Epithelial cell of proximal tubule (primary cell): ENCODE data around the gene ZNF667. TPM values are rescaled to one million over a fixed set of nuclear protein-coding genes. Genes with fewer than 3 reads are reported as not detected.

Source experiments
- DNase-seq: peaks from one replicate; pipeline ENCODE4 v3.0.0-alpha.2; 2011; ENCODE audit warnings: low read depth
- H3K4me3 ChIP-seq: 2 replicates; pipeline ENCODE4 v1.5.1; 2011; ENCODE audit warnings: low read depth, mild to moderate bottlenecking, low read length
- total RNA-seq: library from RNA; depleted of rRNA; stranded (reverse); fragments of >200 nt; gene quantifications from 2 replicates; pipeline ENCODE4 v1.2.3, GENCODE V29; 2015
- TF ChIP-seq, protein P1 (sequence below): conservative IDR thresholded peaks from 2 replicates; pipeline ENCODE4 v1.5.1; 2012; ENCODE audit warnings: low read depth, mild to moderate bottlenecking, low read length

ZNF667 gene
- total RNA-seq, 1 donor from 2014 or later = 6.1 TPM

DNA sequence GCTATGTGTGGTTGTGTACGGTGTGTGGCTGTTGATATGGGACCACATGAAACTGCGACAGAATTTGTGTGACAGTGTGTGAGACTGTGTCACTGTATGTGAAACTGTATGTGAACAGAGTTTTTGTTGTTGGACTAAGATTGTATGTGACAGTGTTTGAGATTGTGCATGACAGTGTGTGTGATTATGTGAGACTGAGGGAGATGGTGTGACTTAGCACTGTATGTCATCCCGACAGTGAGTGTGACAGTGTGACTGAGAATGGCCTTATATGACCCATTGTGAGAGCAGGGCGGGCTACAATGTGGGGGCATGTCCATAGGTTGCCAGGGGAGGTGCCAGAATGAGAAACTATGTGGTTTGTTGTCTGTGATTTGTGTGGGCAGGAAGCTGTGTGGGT is 72.1 kb downstream of the ZNF667 start:
- TF ChIP-seq, protein P1, sequence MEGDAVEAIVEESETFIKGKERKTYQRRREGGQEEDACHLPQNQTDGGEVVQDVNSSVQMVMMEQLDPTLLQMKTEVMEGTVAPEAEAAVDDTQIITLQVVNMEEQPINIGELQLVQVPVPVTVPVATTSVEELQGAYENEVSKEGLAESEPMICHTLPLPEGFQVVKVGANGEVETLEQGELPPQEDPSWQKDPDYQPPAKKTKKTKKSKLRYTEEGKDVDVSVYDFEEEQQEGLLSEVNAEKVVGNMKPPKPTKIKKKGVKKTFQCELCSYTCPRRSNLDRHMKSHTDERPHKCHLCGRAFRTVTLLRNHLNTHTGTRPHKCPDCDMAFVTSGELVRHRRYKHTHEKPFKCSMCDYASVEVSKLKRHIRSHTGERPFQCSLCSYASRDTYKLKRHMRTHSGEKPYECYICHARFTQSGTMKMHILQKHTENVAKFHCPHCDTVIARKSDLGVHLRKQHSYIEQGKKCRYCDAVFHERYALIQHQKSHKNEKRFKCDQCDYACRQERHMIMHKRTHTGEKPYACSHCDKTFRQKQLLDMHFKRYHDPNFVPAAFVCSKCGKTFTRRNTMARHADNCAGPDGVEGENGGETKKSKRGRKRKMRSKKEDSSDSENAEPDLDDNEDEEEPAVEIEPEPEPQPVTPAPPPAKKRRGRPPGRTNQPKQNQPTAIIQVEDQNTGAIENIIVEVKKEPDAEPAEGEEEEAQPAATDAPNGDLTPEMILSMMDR = no peak
- no peak for DNase-seq
- H3K4me3 ChIP-seq = peak overlapping the region; percentile 70

DNA sequence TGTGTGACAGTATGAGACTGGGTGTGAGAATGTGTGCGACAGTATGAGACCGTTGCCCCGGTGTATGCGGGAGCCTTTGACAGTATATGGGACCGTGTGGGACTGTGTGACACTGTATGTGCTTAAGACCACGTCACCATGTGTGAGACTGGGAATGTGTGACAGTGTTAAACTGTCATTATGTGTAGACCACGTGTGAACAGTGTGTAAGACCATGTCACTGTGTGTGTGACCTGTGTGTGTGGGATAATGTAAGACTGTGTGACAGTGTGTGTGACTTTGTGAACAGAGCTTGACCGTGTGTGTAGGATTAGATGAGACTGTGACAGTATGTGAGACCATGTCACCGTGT is 72.5 kb downstream of the ZNF667 start:
- H3K4me3 ChIP-seq = peak overlapping the region; percentile 70
- TF ChIP-seq, protein P1 = no peak
- DNase-seq = no peak

DNA sequence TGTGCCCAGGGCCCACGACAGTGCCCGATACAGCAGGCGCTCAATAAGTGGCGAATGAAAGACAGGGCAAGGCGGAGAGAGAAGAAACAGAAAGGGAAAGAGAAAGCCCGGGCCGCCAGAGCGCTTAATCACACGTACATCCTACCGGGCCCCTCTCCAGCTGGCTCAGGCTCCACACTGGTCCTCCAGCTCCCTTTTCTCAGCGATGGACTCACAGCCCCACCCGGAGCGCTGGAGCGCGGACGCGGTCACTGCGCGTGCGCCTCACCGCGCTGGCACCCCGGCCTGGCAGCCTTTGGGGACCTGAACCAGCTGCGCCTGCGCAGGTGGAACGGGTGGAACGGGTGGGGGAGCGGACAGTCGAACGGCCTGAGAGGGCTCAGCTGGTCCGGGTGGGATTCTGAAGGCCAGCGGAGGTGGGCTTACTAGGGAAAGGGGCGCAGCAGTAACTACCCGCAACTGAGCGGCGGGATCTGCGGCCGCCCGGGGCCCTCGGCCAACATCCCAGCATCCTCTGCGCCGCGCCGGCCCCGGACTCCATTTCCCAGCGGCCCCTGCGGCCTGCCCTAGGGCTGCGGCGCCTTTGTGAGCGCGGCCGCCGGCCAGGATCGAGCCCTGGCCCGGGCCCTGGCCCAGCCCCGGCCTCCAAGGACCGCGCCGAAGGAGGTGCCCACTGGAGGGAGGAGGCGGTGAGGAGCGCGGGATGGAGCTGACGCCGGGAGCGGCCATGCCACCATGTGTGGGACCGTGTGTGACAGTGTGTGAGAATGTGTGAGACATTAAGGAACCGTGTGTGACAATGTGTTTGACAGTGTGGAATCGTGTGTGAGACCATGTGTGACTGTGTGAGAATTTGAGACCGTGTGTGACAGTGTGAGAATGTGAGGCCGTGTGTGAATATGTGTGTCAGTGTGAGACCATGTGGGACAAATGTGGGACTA is 73.1 kb downstream of the ZNF667 start, which contains the start of gene ZNF583:
Gene ZNF583, plus strand, starts transcription at position 569 of the 941 bp plus-strand sequence. CDS start 2,783 bp downstream, outside the sequence.
- peak within 1 kb of the TSS; percentile 70 for H3K4me3 ChIP-seq
- DNase-seq = peak; percentile 63
- TF ChIP-seq, protein P1 = no peak

DNA sequence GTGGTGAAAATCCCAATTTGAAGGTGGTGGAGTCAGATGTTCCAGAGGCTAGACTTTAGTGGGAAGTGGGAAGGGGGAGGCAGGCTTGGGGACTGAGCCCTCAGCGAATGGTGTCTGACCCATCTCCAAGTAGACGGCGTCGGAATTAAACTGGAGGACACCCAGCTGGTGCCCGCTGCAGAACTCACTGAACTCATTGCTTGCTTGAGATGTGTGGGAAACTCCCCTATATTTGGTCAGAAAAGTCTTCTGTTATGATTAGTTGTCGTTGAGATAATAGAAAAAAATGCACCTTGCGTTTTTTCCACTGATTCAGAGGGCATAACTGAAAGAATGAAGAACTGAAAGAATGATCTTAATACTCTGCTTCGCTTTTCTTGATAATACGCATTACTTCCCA is 73.9 kb downstream of the ZNF667 start:
- DNase-seq = no peak
- H3K4me3 ChIP-seq = peak overlapping the region; percentile 70
- TF ChIP-seq, protein P1 = no peak

DNA sequence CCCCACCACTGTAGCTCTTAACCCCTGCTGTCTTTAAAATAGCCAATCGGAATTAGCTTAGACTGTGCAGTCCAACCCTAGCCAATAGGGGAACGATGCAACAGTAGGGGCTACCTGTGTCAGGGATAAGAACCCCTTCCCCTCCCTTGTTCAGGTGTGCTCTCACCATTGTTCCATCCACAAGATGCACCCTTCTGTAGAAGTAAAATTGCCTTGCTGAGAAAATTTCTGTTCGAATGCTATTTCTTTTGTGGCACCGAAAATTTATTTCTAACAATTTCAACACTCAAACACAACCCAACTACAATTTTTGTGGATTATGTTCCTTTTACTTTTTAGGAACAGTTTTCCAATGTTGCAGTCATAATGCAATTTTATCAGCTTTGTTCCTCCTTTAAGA is 76.7 kb downstream of the ZNF667 start:
- no peak overlapping the region for H3K4me3 ChIP-seq
- no peak for DNase-seq
- TF ChIP-seq, protein P1 = no peak

DNA sequence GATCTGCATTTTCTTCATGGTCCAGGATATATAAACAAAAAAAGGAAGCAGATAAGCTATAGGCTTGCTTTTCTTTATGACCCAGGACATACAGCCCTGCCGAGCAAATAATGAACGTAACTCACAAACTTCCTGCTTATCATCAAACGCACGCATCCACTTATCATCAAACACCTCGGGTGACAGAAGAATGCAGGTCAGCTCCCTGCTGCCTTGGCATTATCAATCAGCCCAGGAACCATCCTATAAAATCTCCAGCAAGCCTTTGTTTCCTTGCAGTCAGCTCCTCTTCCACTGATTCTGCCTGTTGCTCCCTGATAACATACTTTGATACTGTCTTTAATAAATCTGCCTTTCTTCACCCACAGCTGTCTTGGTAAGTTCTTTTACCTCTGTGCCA is 78.3 kb downstream of the ZNF667 start:
- TF ChIP-seq, protein P1 = no peak
- H3K4me3 ChIP-seq = no peak overlapping the region
- DNase-seq = no peak
